ENCODE results near the gene SMIM38. TPM values are rescaled to one million over a fixed set of nuclear protein-coding genes. Genes with fewer than 3 reads are reported as not detected.

The SMIM38 gene
- total RNA-seq, 1 donor = under 0.01 TPM

DNA sequence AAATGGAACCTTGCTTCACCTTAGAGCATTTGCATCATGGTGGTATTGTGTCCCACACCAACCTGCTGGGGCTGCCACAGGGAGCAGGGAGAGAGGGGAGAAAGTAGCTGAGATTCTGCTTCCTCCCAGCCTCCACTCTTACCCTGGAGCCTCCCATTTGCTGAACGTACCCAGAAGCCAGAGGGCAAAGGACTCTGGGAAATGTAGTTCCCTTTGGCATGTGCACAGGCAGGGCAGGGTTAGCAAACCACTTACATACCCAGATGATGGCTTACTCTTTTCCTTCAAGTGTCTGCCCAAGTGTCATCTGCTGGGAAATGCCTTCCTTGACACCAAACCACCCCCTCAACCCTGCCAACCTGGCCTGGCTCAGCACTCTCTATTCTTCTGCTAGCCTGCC, 16.9 kb downstream of the SMIM38 start:
- DNase-seq (ENCODE audit: insufficient read length, low spot score, missing footprints) = peak; percentile 83
- no peaks in the 10 kb centered on the region for H3K36me3 ChIP-seq (ENCODE audit: insufficient read depth, low read length)
- H3K9me3 ChIP-seq (ENCODE audit: low read depth, low read length) = peaks cover 2% of the 10 kb centered on the region
- no peaks in the 10 kb centered on the region for H3K4me1 ChIP-seq (ENCODE audit: insufficient read depth, low read length)
- no peak overlapping the region for H3K27ac ChIP-seq (ENCODE audit: low read depth, low read length)
- no peaks in the 10 kb centered on the region for H4K20me1 ChIP-seq (ENCODE audit: insufficient read depth, low read length)
- no peak overlapping the region for H2AFZ ChIP-seq (ENCODE audit: low read length)
- H3K27me3 ChIP-seq (ENCODE audit: insufficient read depth, low read length) = peaks cover 5% of the 10 kb centered on the region
- H3K4me3 ChIP-seq (ENCODE audit: insufficient read depth, low read length) = no peak overlapping the region
- no peak overlapping the region for H3K4me2 ChIP-seq (ENCODE audit: insufficient read depth, low read length)
- no peak for TF ChIP-seq CTCF (IDR thresholded peaks at IDR 0.05; ENCODE audit: extremely low read depth, low read depth, low read length)
- no peaks in the 10 kb centered on the region for H3K79me2 ChIP-seq (ENCODE audit: insufficient read depth, low read length)

DNA sequence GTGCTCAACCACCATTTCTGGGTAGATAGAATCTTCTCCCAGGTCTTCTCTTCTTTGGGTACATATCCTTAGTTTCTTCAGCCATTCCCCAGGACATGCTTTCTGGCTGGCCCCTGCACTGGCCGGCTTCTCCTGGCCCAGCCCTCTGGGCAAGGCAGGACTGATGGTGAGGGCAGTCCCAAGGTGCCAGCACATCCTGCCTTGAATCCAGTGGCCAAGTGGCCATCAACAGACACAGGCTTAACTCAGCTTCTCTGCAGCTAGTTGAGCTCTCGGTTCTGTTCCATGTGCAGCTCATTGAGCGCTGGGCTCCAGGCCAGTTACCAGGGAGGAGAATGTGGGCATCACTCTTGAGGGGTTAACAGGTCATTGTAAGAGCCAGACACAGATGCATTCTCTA, 17.6 kb downstream of the SMIM38 start:
- H3K9me3 ChIP-seq (ENCODE audit: low read depth, low read length) = peaks cover 2% of the 10 kb centered on the region

DNA sequence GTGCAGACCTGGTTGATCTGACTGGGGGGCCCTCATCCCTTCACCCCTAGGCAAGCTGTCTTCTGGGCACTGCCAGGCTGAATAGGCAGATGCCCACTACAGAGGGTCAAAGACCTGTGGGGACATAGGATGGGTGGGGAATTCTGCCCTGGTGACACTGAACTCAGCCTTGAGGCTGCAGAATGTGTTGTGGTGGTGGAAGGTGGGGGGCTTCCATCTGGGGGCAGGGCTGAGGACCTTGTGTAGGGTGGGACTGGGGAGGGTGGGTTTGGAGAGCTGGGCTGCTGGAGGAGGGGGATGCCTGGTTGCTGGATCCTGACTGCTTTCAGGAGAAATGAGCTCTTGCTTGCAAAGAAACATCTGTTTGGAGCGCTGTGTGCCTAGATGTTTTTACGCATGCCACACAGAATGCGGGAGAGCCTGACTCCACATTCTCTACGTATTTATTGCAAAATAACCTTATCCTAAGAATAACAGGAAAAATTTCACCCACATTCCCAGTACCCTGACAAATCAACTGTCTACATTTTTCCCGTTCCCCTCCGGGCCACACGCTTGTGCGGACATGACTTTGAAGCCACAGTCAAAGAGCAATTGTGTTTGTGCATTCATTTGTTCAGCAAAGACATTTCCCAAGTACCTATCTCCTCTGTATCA, 18.3 kb downstream of the SMIM38 start:
- Histone ChIP-seq H3K4me1 (ENCODE audit: insufficient read depth, low read length) (no peaks in the 10 kb centered on the region), H3K4me3 (ENCODE audit: insufficient read depth, low read length) (no peak overlapping the region), H2AFZ (ENCODE audit: low read length) (no peak overlapping the region), H4K20me1 (ENCODE audit: insufficient read depth, low read length) (no peaks in the 10 kb centered on the region), H3K4me2 (ENCODE audit: insufficient read depth, low read length) (no peak overlapping the region), H3K36me3 (ENCODE audit: insufficient read depth, low read length) (no peaks in the 10 kb centered on the region), H3K79me2 (ENCODE audit: insufficient read depth, low read length) (no peaks in the 10 kb centered on the region), H3K27me3 (ENCODE audit: insufficient read depth, low read length) (peaks cover 6% of the 10 kb centered on the region), H3K27ac (ENCODE audit: low read depth, low read length) (no peak overlapping the region), H3K9me3 (ENCODE audit: low read depth, low read length) (peaks cover 2% of the 10 kb centered on the region)
- DNase-seq (ENCODE audit: insufficient read length, low spot score, missing footprints) = peak; percentile 21
- no peak for TF ChIP-seq CTCF (IDR thresholded peaks at IDR 0.05; ENCODE audit: extremely low read depth, low read depth, low read length)

More for the DNA sequence above, 17.6 kb downstream of the SMIM38 start:
- Histone ChIP-seq H3K27me3 (ENCODE audit: insufficient read depth, low read length) (peaks cover 5% of the 10 kb centered on the region), H3K79me2 (ENCODE audit: insufficient read depth, low read length) (no peaks in the 10 kb centered on the region), H4K20me1 (ENCODE audit: insufficient read depth, low read length) (no peaks in the 10 kb centered on the region), H3K27ac (ENCODE audit: low read depth, low read length) (no peak overlapping the region), H3K4me2 (ENCODE audit: insufficient read depth, low read length) (no peak overlapping the region), H3K4me1 (ENCODE audit: insufficient read depth, low read length) (no peaks in the 10 kb centered on the region), H2AFZ (ENCODE audit: low read length) (no peak overlapping the region), H3K36me3 (ENCODE audit: insufficient read depth, low read length) (no peaks in the 10 kb centered on the region), H3K4me3 (ENCODE audit: insufficient read depth, low read length) (no peak overlapping the region)
- peak; percentile 54 for DNase-seq (ENCODE audit: insufficient read length, low spot score, missing footprints)
- TF ChIP-seq CTCF (IDR thresholded peaks at IDR 0.05; ENCODE audit: extremely low read depth, low read depth, low read length) = no peak

DNA sequence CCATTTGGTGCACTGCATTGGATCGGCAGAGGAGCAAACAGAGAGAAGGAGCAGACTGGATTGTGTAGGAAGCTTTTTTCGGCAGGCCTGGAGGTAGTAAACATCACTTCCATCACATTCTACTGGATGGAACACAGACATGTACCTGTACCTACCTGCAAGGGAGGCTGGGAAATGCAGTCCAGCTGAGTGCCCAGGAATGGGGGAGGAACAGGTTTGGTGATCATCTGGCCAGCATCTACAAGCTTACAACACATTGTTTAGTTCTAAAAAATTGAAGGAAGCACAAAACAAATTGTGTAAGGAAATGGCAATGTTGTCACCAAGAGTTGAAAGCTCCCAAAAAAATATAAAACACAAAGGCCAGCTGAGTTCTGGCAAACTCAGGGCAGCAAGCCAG, 19.1 kb downstream of the SMIM38 start:
- Histone ChIP-seq H3K9me3 (ENCODE audit: low read depth, low read length) (peaks cover 2% of the 10 kb centered on the region), H3K4me3 (ENCODE audit: insufficient read depth, low read length) (no peak overlapping the region), H3K36me3 (ENCODE audit: insufficient read depth, low read length) (no peaks in the 10 kb centered on the region), H3K27me3 (ENCODE audit: insufficient read depth, low read length) (peaks cover 9% of the 10 kb centered on the region), H4K20me1 (ENCODE audit: insufficient read depth, low read length) (no peaks in the 10 kb centered on the region), H3K4me1 (ENCODE audit: insufficient read depth, low read length) (no peaks in the 10 kb centered on the region), H3K4me2 (ENCODE audit: insufficient read depth, low read length) (no peak overlapping the region), H3K79me2 (ENCODE audit: insufficient read depth, low read length) (no peaks in the 10 kb centered on the region), H2AFZ (ENCODE audit: low read length) (no peak overlapping the region), H3K27ac (ENCODE audit: low read depth, low read length) (no peak overlapping the region)
- no peak for TF ChIP-seq CTCF (IDR thresholded peaks at IDR 0.05; ENCODE audit: extremely low read depth, low read depth, low read length)
- no peak for DNase-seq (ENCODE audit: insufficient read length, low spot score, missing footprints)
